HepG2 (cell line): ENCODE measurements around the gene TFPI. TPM values are rescaled to one million over a fixed set of nuclear protein-coding genes. Genes with fewer than 3 reads are reported as not detected.
"Not testable (repeated sequence)": the region's sequence is repeated elsewhere in the genome, so short reads cannot be mapped to it uniquely, and the experiment has no call there.

ENCODE experiments used
- HNF4G ChIP-seq, 2 experiments: sonication (generic) in 1 of 2; formaldehyde crosslinking in 1 of 2; IDR thresholded peaks; 2 replicates each; pipeline versions ENCODE4 v1.4.0 to v1.6.1; 2011 to 2020; ENCODE audit warnings: borderline replicate concordance in 2 of 2, low read depth in 2 of 2, mild to moderate bottlenecking in 2 of 2, low read length in 1 of 2, missing genetic modification reagents in 1 of 2, moderate library complexity in 1 of 2
- HOXA3 ChIP-seq: sonication (generic); formaldehyde crosslinking; IDR thresholded peaks from 2 replicates; pipeline ENCODE4 v1.5.0; 2020; ENCODE audit warnings: missing genetic modification reagents
- MED8 ChIP-seq: sonication (generic); formaldehyde crosslinking; IDR thresholded peaks from 2 replicates; pipeline ENCODE4 v1.8.1; 2023; ENCODE audit warnings: mild to moderate bottlenecking, missing genetic modification reagents; ENCODE audit not compliant: insufficient replicate concordance
- ZMYM2 ChIP-seq: sonication (generic); formaldehyde crosslinking; IDR thresholded peaks from 2 replicates; pipeline ENCODE4 v1.8.0; 2022; ENCODE audit warnings: mild to moderate bottlenecking, missing genetic modification reagents
- ZMYM3 ChIP-seq: sonication (generic); formaldehyde crosslinking; IDR thresholded peaks from 2 replicates; pipeline ENCODE4 v1.5.1; 2020; ENCODE audit warnings: mild to moderate bottlenecking, missing genetic modification reagents
- ZNF138 ChIP-seq: sonication (generic); formaldehyde crosslinking; IDR thresholded peaks from 2 replicates; pipeline ENCODE4 v1.5.0; 2020; ENCODE audit warnings: mild to moderate bottlenecking, low read depth, missing genetic modification reagents
- ZSCAN9 ChIP-seq: IDR thresholded peaks from 2 replicates; pipeline ENCODE4 v1.6.1; 2016; ENCODE audit warnings: borderline replicate concordance
- polyA plus RNA-seq, 8 experiments: library from polyadenylated mRNA; depleted of rRNA in 3 of 8; stranded (reverse) in 7 of 8; unstranded in 1 of 8; fragments of >200 nt; fragmentation: Illumina TruSeq in 4 of 8; extraction: Trizol in 4 of 8; gene quantifications; 2 replicates each; pipeline versions ENCODE4 v1.2.1 to v1.2.3, GENCODE V29; 2011 to 2016; ENCODE audit warnings: low read depth in 4 of 8, missing spikeins in 1 of 8, mixed read lengths in 1 of 8; ENCODE audit not compliant: insufficient read depth in 1 of 8
- total RNA-seq, 5 experiments: library from RNA; depleted of rRNA; stranded (reverse); fragments of >200 nt; fragmentation: Illumina TruSeq; extraction: Trizol; gene quantifications; 2 replicates each; pipeline ENCODE4 v1.2.3, GENCODE V29; 2016; ENCODE audit warnings: low read depth in 1 of 5
- TF ChIP-seq, protein P1 (sequence below): sonication (generic); formaldehyde crosslinking; conservative IDR thresholded peaks from 2 replicates; pipeline ENCODE4 v1.4.0; 2020; ENCODE audit warnings: mild to moderate bottlenecking, missing genetic modification reagents, moderate library complexity
- TF ChIP-seq, protein P2 (sequence below): sonication (generic); formaldehyde crosslinking; IDR thresholded peaks from 2 replicates; pipeline ENCODE4 v1.4.0; 2020; ENCODE audit warnings: missing genetic modification reagents; ENCODE audit errors: not compliant biosample characterization
- TF ChIP-seq, protein P3 (sequence below): sonication (generic); formaldehyde crosslinking; IDR thresholded peaks from one replicate; pipeline ENCODE4 v1.5.1; 2020; ENCODE audit warnings: mild to moderate bottlenecking, missing genetic modification reagents; ENCODE audit errors: not compliant biosample characterization
- TF ChIP-seq, protein P4 (sequence below): sonication (generic); formaldehyde crosslinking; IDR thresholded peaks from 2 replicates; pipeline ENCODE4 v1.4.0; 2020; ENCODE audit warnings: low read depth, mild to moderate bottlenecking, missing genetic modification reagents

TFPI gene
- total and polyA plus RNA-seq, 2 of the 13 experiments (the other 11 are each of a cell fraction or from before 2014, with no cell fraction given): 301 to 436 TPM

DNA sequence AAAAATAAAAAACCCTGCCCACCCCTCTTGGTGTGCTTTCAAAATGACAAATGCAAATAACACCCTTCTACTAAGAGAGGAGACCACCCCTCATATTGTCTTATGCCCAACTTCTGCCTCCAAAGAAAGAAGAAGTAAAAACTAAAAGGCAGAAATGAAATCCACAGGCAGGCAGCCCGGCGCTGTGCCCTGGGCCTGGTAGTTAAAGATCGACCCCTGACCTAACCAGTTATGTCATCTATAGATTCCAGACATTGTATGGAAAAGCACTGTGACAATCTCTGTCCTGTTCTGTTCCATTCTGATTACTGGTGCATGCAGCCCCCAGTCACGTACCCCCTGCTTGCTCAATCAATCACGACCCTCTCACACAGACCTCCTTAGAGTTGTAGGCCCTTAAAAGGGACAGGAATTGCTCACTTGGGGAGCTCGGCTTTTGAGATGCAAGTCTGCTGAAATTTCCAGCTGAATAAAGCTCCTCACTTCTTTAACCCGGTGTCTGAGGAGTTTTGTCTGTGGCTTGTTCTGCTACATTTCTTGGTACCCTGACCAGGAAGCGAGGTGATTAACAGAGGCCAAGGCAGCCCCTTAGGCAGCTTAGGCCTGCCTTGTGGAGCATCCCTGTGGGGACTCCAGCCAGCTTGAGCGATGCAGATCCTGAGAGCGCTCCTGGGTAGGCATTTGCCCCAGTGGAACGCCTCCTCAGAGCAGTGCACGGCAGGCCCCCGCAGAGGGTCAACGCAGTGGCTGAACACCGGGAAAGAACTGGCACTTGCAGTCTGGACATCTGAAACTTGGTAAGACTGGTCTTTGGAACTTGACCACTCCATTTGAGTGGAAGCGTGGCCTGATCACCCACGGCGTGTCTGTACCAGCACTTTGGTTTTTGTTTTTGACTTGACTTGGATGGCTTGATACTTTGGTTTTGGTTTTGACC lies 43.5 kb downstream of the TFPI start (continued):
- TF ChIP-seq, protein P1, sequence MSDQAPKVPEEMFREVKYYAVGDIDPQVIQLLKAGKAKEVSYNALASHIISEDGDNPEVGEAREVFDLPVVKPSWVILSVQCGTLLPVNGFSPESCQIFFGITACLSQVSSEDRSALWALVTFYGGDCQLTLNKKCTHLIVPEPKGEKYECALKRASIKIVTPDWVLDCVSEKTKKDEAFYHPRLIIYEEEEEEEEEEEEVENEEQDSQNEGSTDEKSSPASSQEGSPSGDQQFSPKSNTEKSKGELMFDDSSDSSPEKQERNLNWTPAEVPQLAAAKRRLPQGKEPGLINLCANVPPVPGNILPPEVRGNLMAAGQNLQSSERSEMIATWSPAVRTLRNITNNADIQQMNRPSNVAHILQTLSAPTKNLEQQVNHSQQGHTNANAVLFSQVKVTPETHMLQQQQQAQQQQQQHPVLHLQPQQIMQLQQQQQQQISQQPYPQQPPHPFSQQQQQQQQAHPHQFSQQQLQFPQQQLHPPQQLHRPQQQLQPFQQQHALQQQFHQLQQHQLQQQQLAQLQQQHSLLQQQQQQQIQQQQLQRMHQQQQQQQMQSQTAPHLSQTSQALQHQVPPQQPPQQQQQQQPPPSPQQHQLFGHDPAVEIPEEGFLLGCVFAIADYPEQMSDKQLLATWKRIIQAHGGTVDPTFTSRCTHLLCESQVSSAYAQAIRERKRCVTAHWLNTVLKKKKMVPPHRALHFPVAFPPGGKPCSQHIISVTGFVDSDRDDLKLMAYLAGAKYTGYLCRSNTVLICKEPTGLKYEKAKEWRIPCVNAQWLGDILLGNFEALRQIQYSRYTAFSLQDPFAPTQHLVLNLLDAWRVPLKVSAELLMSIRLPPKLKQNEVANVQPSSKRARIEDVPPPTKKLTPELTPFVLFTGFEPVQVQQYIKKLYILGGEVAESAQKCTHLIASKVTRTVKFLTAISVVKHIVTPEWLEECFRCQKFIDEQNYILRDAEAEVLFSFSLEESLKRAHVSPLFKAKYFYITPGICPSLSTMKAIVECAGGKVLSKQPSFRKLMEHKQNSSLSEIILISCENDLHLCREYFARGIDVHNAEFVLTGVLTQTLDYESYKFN: peak; percentile 73
- TF ChIP-seq, protein P2, sequence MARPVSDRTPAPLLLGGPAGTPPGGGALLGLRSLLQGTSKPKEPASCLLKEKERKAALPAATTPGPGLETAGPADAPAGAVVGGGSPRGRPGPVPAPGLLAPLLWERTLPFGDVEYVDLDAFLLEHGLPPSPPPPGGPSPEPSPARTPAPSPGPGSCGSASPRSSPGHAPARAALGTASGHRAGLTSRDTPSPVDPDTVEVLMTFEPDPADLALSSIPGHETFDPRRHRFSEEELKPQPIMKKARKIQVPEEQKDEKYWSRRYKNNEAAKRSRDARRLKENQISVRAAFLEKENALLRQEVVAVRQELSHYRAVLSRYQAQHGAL (CRISPR knock-in tag): peak; percentile 86
- TF ChIP-seq ZNF138 (CRISPR knock-in tag) (peak; percentile 86), ZMYM2 (peak; percentile 96), ZSCAN9 (CRISPR knock-in tag) (peak; percentile 14; the same call in 1 of the 2 replicates), HOXA3 (CRISPR knock-in tag) (peak; percentile 82; the same call in 1 of the 2 replicates), HNF4G (IDR thresholded peaks at IDR 0.05; ENCODE audit: borderline replicate concordance, low read depth, low read length) (peak; percentile 40), MED8 (CRISPR knock-in tag) (peak; percentile 91), ZMYM3 (CRISPR knock-in tag) (peak; percentile 50; the same call in 1 of the 2 replicates)
- TF ChIP-seq HNF4G (CRISPR knock-in tag; IDR thresholded peaks at IDR 0.05; ENCODE audit: borderline replicate concordance, low read depth): not testable (repeated sequence)
- TF ChIP-seq, protein P3, sequence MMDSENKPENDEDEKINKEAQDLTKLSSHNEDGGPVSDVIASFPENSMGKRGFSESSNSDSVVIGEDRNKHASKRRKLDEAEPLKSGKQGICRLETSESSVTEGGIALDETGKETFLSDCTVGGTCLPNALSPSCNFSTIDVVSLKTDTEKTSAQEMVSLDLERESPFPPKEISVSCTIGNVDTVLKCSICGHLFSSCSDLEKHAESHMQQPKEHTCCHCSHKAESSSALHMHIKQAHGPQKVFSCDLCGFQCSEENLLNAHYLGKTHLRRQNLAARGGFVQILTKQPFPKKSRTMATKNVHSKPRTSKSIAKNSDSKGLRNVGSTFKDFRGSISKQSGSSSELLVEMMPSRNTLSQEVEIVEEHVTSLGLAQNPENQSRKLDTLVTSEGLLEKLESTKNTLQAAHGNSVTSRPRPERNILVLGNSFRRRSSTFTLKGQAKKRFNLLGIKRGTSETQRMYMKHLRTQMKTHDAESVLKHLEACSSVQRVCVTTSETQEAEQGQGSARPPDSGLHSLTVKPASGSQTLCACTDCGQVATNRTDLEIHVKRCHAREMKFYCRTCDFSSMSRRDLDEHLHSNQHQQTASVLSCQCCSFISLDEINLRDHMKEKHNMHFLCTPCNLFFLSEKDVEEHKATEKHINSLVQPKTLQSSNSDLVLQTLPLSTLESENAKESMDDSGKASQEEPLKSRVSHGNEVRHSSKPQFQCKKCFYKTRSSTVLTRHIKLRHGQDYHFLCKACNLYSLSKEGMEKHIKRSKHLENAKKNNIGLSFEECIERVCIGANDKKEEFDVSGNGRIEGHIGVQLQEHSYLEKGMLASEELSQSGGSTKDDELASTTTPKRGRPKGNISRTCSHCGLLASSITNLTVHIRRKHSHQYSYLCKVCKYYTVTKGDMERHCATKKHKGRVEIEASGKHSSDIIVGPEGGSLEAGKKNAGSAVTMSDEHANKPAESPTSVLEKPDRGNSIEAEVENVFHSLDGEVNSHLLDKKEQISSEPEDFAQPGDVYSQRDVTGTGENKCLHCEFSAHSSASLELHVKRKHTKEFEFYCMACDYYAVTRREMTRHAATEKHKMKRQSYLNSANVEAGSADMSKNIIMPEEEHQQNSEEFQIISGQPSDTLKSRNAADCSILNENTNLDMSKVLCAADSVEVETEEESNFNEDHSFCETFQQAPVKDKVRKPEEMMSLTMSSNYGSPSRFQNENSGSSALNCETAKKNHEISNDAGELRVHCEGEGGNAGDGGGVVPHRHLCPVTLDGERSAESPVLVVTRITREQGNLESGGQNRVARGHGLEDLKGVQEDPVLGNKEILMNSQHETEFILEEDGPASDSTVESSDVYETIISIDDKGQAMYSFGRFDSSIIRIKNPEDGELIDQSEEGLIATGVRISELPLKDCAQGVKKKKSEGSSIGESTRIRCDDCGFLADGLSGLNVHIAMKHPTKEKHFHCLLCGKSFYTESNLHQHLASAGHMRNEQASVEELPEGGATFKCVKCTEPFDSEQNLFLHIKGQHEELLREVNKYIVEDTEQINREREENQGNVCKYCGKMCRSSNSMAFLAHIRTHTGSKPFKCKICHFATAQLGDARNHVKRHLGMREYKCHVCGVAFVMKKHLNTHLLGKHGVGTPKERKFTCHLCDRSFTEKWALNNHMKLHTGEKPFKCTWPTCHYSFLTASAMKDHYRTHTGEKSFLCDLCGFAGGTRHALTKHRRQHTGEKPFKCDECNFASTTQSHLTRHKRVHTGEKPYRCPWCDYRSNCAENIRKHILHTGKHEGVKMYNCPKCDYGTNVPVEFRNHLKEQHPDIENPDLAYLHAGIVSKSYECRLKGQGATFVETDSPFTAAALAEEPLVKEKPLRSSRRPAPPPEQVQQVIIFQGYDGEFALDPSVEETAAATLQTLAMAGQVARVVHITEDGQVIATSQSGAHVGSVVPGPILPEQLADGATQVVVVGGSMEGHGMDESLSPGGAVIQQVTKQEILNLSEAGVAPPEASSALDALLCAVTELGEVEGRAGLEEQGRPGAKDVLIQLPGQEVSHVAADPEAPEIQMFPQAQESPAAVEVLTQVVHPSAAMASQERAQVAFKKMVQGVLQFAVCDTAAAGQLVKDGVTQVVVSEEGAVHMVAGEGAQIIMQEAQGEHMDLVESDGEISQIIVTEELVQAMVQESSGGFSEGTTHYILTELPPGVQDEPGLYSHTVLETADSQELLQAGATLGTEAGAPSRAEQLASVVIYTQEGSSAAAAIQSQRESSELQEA (CRISPR knock-in tag): peak; percentile 41
- TF ChIP-seq, protein P4, sequence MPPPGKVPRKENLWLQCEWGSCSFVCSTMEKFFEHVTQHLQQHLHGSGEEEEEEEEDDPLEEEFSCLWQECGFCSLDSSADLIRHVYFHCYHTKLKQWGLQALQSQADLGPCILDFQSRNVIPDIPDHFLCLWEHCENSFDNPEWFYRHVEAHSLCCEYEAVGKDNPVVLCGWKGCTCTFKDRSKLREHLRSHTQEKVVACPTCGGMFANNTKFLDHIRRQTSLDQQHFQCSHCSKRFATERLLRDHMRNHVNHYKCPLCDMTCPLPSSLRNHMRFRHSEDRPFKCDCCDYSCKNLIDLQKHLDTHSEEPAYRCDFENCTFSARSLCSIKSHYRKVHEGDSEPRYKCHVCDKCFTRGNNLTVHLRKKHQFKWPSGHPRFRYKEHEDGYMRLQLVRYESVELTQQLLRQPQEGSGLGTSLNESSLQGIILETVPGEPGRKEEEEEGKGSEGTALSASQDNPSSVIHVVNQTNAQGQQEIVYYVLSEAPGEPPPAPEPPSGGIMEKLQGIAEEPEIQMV (CRISPR knock-in tag): 0 out of 2 replicates have a peak, but pooled peaks have one; percentile 67
